Hematopoietic multipotent progenitor cell treated with erythropoietin and hydrocortisone succinate and interleukin-3 and kit ligand, for 17 days (in vitro differentiated cells): ENCODE results near the gene ALKBH2.
"Not testable (repeated sequence)": the region's sequence is repeated elsewhere in the genome, so short reads cannot be mapped to it uniquely, and the experiment has no call there.

Experiments used
- DNase-seq: peaks from one replicate; pipeline ENCODE4 v3.0.0-alpha.2; 2015; ENCODE audit warnings: low spot score

ALKBH2 gene

GRCh38 chr12:109065853-109066193, 27.4 kb downstream of the ALKBH2 start:
- DNase-seq: no peak

GRCh38 chr12:109065154-109065852, 28.0 kb downstream of the ALKBH2 start:
- DNase-seq: no peak

DNA sequence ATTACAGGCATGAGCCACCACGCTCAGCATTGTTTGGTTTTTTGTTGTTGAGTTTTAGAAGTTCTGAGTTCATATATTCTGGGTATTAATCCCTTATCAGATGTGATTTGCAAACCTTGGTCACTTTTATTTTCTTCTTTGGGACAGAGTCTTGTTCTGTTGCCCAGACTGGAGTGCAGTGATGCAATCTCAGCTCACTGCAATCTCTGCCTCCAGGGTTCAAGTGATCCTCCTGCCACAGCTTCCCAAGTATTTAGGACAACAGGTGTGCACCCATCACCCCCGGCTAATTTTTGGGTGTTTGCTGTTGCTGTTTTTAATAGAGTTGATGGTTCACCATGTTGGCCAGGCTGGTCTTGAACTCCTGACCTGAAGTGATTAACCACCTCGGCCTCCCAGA, 29.1 kb downstream of the ALKBH2 start:
- DNase-seq: no peak

DNA sequence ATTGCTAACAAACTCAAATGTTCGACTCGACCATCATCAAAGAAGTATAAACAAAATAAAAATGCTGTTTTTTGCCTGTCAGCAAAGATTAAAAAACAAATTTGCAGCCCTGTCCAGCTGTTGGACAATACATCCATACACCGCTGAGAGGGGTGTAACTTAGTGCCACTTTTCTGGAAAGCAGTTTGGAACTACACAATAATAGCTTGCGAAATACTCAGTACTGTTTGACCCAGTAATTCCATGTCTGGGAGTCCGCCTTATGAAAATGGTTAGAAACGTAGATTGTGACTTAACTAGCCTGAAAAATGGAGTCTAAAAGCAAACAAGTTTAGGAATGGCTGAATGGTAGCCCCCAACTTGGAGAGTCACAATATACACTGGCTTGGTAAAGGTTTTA, 34.5 kb downstream of the ALKBH2 start:
- DNase-seq: no peak

DNA sequence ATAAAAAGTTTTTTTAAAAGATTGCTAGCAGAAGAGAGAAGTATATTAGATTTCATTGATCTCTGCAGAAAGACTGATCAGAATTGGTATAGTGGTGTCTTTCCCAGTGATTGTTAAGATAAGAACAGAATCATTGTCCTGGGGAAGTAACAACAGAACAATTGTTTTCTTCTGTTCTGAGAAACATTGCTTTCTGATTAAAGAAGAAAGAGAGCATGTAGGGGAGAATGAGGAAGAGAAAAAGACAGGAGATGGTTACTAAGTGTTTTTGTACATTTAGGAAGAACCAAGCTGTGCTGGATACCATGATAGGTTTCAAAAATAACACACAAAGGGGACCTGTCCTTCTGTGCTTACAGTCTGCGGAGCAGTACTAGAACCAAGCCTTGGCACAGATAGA, 35.9 kb downstream of the ALKBH2 start:
- no peak for DNase-seq

- no peak for DNase-seq
Observed at GRCh38 chr12:109056891-109057290, 36.4 kb downstream of the ALKBH2 start.

DNA sequence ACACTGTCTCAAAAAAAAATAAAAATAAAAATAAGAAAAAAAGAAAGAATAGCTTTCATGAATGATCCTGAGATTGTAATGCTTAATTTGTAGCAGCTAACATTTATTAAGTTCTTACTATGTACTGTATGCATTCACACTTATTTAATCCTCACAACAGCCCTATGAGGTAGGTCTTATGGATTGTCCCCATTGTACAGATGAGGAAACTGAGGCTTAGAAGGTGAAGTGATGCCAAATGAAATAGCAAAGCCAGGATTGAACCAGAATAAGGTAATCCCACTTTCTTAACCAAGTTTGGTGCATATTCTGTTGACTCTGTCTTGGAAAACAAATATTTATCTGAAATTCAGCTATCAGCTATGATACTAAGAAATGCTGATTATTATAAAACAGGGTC, 38.8 kb downstream of the ALKBH2 start:
- no peak for DNase-seq

DNA sequence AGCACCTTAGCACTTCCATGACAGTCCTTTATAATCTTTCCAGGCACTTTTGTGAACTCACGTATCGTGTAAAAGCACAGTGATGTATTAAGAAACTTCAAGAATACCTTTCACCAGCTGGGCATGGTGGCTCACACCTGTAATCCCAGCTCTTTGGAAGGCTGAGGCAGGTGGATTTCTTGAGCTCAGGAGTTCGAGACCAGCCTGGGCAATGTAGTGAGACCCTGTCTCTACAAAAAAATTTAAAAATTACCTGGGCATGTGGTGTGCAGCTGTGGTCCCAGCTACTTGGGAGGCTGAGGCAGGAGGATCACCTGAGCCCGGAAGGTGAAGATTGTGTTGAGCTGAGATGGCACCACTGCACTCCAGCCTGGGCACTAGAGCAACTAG, 39.2 kb downstream of the ALKBH2 start:
- DNase-seq: not testable (repeated sequence)

DNA sequence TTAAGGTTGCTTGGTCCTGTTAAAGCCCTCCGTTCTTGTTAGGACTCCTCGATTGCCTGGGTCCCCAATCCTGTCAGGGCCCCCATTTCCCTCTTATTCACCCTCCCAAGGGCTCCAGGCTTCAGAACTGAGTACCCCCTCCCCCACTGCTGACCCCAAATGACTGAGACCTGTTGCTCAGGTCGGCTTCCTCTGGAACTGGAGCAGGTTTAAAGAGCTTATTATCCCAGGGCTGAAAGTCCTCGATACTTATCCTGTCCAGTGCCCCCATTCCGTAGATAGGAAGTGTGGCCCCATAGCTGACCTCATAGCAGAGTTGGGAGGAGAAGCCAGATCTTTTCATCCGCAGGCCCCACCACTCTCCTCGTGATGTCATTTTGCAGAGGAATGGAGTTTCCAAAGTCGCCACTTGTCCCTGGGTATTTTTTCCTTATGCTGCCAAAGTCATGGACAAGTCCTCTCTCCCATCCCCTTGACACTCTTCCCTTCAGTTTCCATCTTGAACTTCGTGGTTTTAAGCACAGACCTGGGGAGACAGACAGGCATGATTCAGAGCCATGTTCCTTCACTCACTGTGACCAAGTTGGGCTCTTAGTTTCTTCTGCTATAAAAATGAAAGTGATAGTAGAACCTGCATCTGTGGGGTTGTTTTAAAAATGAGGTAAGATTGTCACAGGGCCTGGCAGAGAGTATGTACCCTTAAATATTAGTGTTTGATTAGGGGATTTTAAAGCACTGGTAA, 39.7 kb downstream of the ALKBH2 start:
- peak; percentile 35 for DNase-seq

DNA sequence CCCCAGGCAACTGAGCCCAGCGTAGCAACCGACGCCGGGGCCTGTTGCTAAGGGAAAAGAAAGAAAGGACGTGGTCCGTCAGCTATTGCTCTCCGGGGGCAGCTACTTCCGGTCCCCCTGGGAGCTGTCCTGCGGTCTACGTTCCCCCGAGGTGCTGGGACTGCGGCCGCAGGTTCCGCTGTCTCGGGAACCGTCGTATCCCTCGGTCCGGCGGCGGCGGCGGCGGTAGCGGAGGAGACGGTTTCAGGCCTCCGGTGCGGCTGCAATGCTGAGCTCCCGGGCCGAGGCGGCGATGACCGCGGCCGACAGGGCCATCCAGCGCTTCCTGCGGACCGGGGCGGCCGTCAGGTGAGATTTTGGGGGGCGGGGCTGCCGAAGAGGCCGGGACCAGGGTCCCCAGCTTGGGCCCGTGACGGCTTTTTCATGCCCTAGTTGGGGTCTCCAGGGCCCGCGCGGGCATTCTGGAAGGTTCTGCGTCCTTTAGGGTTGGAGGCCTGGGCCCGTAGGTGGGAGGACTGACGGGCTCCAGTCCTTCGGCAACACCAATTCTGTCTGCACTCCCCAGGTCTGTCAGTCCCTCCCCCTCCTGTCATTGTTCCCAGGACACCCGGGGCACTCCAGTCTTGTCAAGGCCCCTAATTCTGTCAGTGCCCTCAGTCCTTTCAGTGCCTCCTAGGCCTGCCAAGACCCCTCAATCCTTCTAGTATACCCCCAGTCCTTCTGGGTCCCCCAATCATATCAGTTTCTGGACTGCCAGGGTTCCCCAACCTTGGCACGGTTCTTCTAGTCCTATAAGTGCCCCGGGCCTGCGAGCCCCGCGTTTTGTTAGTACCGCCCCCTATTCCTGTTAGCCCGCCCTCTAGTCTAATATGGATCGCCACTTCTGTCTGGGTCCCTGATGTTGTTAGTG, 40.6 kb downstream of the ALKBH2 start, which contains the start of gene USP30:
TSS of gene USP30 (plus strand) at position 163 of the 910 bp plus-strand sequence. CDS start at position 266, 103 bp downstream.
- peak; percentile 87 for DNase-seq

GRCh38 chr12:109052097-109052413, 41.2 kb downstream of the ALKBH2 start:
- no peak for DNase-seq

GRCh38 chr12:109049794-109050193, 43.5 kb downstream of the ALKBH2 start:
- DNase-seq: not testable (repeated sequence)

DNA sequence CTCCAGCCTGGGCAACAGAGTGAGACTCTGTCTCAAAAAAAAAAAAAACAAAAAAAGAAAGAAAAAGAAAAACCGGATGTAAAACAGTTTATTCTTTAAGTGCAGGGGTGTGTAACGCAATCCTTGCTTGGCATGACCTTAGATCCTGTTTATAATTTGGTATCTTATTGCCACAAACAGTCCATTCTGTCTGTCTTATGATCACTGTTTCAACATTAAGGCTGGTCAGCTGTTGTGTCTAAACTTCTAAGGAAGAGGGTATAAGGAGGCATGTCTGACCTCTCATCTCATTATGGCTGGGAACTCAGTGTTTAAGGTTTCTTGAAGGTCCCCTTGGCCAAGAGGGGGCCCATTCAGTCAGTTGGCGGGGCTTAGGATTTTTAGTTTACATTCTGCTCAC, 44.6 kb downstream of the ALKBH2 start:
- DNase-seq: not testable (repeated sequence)

GRCh38 chr12:109047081-109047805, 46.0 kb downstream of the ALKBH2 start:
- DNase-seq: no peak

DNA sequence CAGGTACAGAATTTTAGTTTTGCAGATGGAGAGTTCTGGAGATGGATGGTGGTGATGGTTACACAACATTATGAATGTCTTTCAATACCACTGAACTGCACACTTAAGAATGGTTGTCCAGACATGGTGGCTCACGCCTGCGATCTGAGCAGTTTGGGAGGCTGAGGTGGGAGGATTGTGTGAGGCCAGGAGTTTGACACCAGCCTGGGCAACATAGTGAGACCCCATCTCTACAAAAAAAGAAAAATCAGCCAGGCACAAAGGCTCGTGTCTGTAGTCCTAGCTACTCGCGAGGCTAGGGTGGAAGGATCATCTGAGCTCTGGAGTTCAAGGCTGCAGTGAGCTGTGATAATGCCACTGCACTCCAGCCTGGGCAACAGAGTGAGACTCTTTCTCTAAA, 49.0 kb downstream of the ALKBH2 start:
- DNase-seq: no peak
